HTR-8/SVneo (cell line): ENCODE results near the gene DHRS3.
"Not testable (repeated sequence)": the region's sequence is repeated elsewhere in the genome, so short reads cannot be mapped to it uniquely, and the experiment has no call there.

Source experiments
- DNase-seq: peaks from one replicate; pipeline ENCODE4 v3.0.0; 2011; ENCODE audit warnings: low spot score, mixed read lengths; ENCODE audit not compliant: insufficient read length
- FAIRE-seq: peaks from 2 replicates; lab custom pipeline; 2011; peaks lifted over from hg19 to GRCh38; lab: Jason Lieb, UNC

DHRS3 gene, protein sequence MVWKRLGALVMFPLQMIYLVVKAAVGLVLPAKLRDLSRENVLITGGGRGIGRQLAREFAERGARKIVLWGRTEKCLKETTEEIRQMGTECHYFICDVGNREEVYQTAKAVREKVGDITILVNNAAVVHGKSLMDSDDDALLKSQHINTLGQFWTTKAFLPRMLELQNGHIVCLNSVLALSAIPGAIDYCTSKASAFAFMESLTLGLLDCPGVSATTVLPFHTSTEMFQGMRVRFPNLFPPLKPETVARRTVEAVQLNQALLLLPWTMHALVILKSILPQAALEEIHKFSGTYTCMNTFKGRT

DNA sequence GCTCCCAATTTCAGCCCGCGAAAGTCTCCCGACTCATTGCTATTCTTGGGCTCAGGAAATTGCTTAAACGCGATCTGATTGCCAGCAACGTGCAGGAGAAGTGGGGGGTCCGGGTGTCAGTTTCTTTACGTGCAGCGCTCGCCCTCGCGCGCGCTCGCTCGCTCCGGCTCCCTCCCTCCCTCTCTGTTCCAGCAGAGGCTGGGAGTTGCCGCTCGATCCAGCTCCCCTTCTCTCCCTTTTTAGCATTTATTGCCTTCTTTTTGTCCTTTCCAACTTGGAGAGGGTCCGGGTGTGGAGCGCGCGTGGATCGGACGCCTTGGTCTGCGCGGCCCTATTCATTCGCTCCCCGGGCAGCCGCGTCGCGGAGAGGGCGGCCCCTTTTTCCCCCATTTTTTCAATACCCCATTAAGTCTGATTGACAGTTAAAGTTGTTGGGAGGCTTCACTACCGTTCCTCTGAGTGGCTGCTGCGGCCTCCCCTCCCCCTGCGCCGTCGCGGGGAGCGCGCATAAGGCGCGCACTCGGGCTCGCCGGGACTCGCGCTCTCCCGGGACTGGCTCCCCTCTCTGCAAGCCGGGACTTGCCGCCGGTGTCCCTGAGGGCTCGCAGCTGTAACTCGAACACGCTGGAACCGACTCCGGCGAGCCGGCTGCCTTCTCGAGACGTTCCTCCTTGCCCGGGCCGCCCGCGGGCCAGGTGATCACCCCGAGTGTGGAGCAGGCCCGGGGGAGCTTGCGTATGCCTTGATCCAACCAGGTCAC is at the start of gene DHRS3:
TSS of gene DHRS3 (minus strand) at position 310 of the 760 bp plus-strand sequence. CDS start 862 bp downstream, outside the sequence.
- FAIRE-seq, result no peak

DNA sequence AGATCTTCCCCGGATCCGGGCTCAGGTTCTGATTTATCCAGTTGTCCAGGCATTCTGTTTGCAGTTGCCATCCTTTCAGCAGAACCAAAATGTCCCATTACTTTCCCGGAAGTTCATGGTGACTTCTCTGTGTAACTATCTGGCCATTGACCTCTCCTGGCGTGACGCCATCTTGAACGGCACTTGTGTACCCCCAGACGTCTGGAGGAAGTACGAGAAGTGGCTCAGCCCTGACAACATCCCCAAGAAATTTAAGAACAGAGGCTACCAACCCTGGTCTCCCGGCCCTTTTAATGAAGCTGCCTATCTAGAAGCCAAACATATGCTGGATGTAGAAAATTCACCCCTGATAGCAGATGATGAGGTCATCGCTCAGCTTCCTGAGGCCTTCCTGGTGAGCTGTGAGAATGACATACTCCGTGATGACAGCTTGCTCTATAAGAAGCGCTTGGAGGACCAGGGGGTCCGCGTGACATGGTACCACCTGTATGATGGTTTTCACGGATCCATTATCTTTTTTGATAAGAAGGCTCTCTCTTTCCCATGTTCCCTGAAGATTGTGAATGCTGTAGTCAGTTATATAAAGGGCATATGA is 48.2 kb upstream of the DHRS3 start:
- FAIRE-seq, result no peak
- DNase-seq, result no peak

More for the DNA sequence above, at the start of gene DHRS3:
- DNase-seq, result peak; percentile 74

DNA sequence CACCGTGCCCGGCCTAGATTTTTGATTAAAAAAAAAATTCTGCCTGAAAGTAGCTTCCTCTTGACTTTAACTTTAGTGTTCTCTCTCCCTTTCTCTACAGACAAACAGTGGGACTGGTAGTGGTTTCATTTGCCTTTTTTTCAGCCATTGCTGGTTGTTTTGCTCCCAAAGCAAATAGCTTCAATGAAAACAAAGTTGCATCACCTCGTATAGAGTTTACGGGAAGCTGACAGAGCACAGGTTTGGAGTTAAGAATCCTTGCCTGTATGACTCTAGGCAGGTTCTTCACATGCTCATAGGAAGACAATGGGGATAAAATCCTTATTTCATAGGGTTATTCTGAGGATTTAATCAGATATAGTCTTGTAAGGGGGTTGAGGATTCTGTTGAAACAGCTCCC is 47.5 kb upstream of the DHRS3 start:
- DNase-seq (no peak), FAIRE-seq (no peak)

DNA sequence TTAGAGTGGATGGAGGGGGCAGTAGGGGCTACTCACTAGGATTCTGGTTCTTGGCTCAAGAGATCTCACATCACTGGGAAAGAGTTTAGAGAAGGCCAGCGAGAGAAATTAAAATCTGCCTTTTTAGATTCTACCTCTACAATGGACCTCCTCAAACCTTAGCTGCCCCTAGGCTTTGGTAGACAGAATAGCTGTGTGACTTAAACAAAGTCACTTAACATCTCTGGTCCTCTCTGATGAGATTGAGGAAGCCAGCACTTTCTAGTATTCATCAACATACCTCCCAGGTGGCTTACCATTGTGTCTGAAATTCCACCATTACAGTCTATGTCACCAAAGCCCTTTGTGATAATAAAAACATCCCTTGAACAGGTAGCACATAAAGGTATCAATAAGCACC is 44.5 kb upstream of the DHRS3 start:
- DNase-seq (no peak), FAIRE-seq (no peak)

DNA sequence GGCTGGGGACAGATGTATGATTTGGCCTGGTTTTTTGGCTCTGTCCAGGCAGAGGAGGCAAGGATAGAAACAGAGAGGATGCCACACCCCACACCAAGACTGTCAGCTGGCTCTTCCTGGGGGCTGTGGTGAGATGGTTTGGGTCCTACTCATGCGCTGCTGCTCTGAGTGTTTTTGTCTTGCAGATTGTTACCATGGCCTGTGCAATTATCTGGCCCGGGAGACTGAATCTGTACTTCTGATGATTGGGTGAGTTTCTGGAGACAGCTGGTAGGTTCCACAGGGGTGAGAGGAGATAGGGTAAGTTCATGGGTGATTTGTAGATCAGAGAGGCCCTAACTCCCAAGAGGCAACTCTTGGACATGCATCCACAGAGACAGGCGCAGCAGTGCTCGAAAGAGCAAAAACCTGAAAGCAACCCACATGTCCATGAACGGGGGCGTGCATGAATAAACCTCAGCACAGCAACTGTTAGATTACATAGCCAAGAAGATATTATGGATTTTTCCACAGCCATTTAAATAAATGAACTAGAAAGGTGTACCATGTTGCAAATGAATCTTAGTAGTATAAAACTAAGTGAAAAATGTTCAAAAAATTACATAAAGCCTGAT is 43.7 kb upstream of the DHRS3 start:
- DNase-seq (no peak), FAIRE-seq (no peak)

- FAIRE-seq (peak; percentile 80), DNase-seq (peak; percentile 87)
These were observed 40.8 kb upstream of the DHRS3 start for GRCh38 chr1:12658531-12659453.

- FAIRE-seq, DNase-seq: not testable (repeated sequence)
These were observed 40.0 kb upstream of the DHRS3 start for GRCh38 chr1:12657885-12658512.

- no peak for DNase-seq
- no peak for FAIRE-seq
These were observed 39.3 kb upstream of the DHRS3 start for GRCh38 chr1:12657060-12657884.

- FAIRE-seq, result no peak
- DNase-seq, result no peak
These were observed 38.6 kb upstream of the DHRS3 start for GRCh38 chr1:12656575-12656974.

- FAIRE-seq (no peak), DNase-seq (no peak)
These were observed 36.6 kb upstream of the DHRS3 start for GRCh38 chr1:12654657-12655056.

DNA sequence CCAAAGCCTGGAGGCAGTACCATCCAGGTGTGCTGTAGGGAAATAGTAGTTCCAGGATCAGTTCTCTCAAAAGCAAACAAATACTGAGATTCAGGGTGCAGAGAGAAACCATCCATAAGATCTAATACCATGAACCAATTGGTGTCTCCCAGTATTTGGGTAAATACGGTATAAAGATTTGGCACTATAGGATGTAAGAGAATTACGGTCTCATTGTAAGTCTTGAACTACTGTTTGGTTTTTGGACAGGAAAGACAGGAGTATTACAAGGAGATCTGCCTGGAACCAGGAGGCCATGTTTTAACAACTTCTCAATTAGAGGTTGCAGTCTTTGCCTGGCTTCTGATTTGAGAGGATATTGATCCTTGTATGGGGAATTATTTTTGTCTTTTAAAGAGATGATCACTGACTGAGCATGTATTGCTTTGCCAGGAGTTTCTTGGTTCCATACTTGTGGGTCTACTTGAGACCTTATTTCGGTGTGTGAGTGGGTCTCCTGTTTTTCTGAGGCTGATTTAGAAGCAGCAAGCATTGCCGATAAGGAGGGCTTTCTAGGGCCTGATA is 36.1 kb upstream of the DHRS3 start:
- DNase-seq, result no peak
- FAIRE-seq, result no peak

DNA sequence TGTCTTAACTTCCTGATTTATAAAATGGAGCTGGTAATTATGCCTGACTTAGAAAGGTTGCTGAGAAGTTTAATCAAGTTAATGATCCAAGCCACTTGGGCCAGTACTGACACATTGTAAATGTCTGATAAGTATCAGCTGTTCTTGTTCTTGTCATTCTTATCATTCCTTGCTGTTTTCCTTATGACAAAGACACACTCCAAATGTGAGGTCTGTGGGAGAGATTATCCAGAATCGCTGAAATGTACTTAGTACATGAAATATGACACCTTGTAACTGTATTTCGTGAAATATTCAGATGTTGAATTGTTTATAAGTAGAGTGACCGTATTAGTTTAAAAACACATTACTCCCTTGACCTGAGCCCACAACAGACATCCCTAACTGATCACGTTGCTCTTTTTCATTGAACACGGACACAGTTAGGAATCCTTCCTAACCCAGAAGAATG is 32.0 kb upstream of the DHRS3 start:
- DNase-seq, result peak; percentile 46
- peak; percentile 52 for FAIRE-seq

DNA sequence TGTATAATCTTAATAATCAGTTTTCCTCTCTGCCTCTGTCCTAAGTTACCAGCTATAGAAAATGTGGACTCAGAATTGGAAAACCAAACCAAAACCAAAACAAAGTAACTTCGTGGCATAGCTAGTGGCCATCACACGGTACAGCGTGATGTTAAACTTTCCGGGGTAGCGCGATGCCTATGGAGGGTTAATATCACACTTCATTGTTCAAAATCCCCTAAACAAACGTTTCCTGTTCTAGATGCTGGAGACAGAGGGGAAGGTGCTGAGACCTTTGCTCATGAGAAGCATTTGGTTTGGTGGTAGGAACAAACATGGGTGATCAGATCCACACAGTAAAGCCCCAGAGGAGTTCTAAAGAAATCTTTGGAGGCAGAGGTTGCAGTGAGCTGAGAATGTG is 30.7 kb upstream of the DHRS3 start:
- FAIRE-seq (no peak), DNase-seq (no peak)

DNA sequence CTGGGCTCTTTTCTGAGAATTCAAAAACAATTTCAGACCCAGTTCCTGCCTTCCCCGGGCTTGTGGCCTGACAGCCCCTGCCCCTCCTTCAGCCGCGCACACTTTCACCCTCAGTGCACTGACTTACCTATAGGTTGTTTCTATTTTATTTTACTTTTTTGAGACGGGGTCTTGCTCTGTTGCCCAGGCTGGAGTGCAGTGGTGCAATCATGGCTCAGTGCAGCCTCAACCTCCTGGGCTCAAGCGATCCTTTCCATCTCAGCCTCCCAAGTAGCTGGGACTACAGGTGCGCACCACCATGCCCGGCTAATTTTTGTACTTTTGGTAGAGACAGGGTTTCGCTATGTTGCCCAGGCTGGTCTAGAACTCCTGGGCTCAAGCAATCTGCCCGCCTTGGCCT is 27.4 kb upstream of the DHRS3 start:
- not testable (repeated sequence) for DNase-seq, FAIRE-seq

- FAIRE-seq, result no peak
- DNase-seq, result no peak
These were observed 26.8 kb upstream of the DHRS3 start for GRCh38 chr1:12644829-12645228.

GRCh38 chr1:12644237-12644636 is 26.2 kb upstream of the DHRS3 start:
- DNase-seq (no peak), FAIRE-seq (no peak)

DNA sequence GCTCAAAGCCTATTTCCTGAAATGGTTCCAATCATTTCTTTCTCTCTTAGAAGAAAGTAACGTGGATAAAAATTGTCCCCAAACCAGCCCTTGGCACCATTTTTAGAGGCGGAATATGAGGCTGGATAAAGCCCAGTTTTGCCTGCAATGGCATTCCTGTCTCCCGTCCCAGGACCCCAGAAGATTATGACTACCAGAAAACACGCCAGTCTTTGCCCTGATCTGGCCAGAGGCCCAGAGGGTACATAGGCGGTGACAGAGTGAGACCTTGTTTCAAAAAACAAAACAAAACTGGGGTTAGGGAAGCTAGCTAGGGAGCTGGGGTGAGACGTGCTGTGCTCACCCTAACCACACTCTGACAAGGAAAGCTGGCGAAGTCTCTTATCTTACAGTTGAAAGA is 25.8 kb upstream of the DHRS3 start, which contains the start of gene AADACL4:
TSS of gene AADACL4 (plus strand) at position 301 of the 400 bp plus-strand sequence. CDS start 462 bp downstream, outside the sequence.
- DNase-seq (no peak), FAIRE-seq (no peak)

DNA sequence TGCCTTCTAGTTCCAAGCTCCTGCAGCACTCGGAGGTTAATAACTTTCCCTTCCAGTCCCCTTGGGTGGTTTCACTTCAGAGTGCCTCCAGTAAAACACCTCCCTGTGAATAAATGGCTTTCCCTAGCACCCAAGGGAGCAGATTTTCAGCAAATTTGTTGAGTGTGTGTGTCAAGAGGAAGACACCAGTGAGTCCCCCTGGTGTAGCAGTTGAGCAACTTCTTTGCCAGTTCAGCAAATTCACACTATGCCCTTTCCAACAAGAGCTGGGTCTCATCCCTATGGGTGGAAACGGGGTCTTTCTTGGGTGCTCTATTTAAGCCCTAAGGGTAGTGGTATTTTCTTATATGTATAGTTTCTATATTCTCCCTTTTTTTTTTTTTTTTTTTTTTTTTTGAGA is 25.1 kb upstream of the DHRS3 start:
- FAIRE-seq, result no peak
- no peak for DNase-seq
